GM12878 (cell line): ENCODE results near the gene NKG7. TPM values are rescaled to one million over a fixed set of nuclear protein-coding genes. Genes with fewer than 3 reads are reported as not detected.
A peak's percentile ranks its signal among the peaks of the same experiment; 100 is the strongest.

Experiments
- BHLHE40 ChIP-seq, 2 experiments: fragments of 450-650 bp in 1 of 2; IDR thresholded peaks; 2 replicates each; pipeline ENCODE4 v1.6.1; 2011 to 2017; ENCODE audit warnings: low read depth in 2 of 2, borderline replicate concordance in 1 of 2, improper control_type of control experiment in 1 of 2, low read length in 1 of 2, mild to moderate bottlenecking in 1 of 2
- CBX5 ChIP-seq: sonication (generic); IDR thresholded peaks from 2 replicates; pipeline ENCODE4 v1.6.1; 2016; ENCODE audit warnings: low read depth, moderate library complexity, mild to moderate bottlenecking, inconsistent platforms
- ESRRA ChIP-seq: IDR thresholded peaks from 2 replicates; pipeline ENCODE4 v1.6.1; 2012; ENCODE audit warnings: mild to moderate bottlenecking, low read length, improper control_type of control experiment
- EZH2 ChIP-seq: IDR thresholded peaks from 2 replicates; pipeline ENCODE4 v1.6.1; 2012; ENCODE audit warnings: low read depth, mild to moderate bottlenecking, control low read depth, inconsistent platforms, low read length, borderline replicate concordance; ENCODE audit not compliant: control insufficient read depth
- FOXK2 ChIP-seq: fragments of 450-650 bp; IDR thresholded peaks from 2 replicates; pipeline ENCODE4 v1.6.1; 2017; ENCODE audit warnings: mild to moderate bottlenecking, moderate library complexity
- GABPA ChIP-seq: IDR thresholded peaks from 2 replicates; pipeline ENCODE4 v1.6.1; 2014; ENCODE audit warnings: antibody characterized with exemption, low read depth, mild to moderate bottlenecking, inconsistent platforms
- GATAD2B ChIP-seq: fragments of 450-650 bp; conservative IDR thresholded peaks from 2 replicates; pipeline ENCODE4 v1.6.1; 2017; ENCODE audit warnings: low read depth, mild to moderate bottlenecking, moderate library complexity
- HDGF ChIP-seq: fragments of 450-650 bp; IDR thresholded peaks from 2 replicates; pipeline ENCODE4 v1.6.1; 2016; ENCODE audit warnings: antibody characterized with exemption
- HSF1 ChIP-seq: fragments of 150-350 bp; IDR thresholded peaks from 2 replicates; pipeline ENCODE4 v1.6.1; 2014; ENCODE audit warnings: mild to moderate bottlenecking, low read depth, low read length
- KDM1A ChIP-seq: fragments of 200-600 bp; sonication (generic); IDR thresholded peaks from 2 replicates; pipeline ENCODE4 v1.6.1; 2016; ENCODE audit warnings: borderline replicate concordance
- MEF2A ChIP-seq: IDR thresholded peaks from 2 replicates; pipeline ENCODE4 v1.6.1; 2011; ENCODE audit warnings: low read depth, mild to moderate bottlenecking, low read length, moderate library complexity; ENCODE audit not compliant: insufficient read depth
- MTA3 ChIP-seq: IDR thresholded peaks from 2 replicates; pipeline ENCODE4 v1.6.1; 2012; ENCODE audit warnings: low read length, inconsistent platforms, borderline replicate concordance
- NFIC ChIP-seq: IDR thresholded peaks from 2 replicates; pipeline ENCODE4 v1.6.1; 2012; ENCODE audit warnings: low read depth, mild to moderate bottlenecking, inconsistent platforms, low read length, moderate library complexity
- POLR2A ChIP-seq: IDR thresholded peaks from 2 replicates; pipeline ENCODE4 v1.6.1; 2011; ENCODE audit warnings: low read depth, mild to moderate bottlenecking, low read length
- RBBP5 ChIP-seq: fragments of 200-600 bp; sonication (generic); conservative IDR thresholded peaks from 2 replicates; pipeline ENCODE4 v1.6.1; 2016
- SIN3A ChIP-seq: IDR thresholded peaks from 2 replicates; pipeline ENCODE4 v1.6.1; 2012; ENCODE audit warnings: low read depth, low read length, improper control_type of control experiment
- SREBF1 ChIP-seq: IDR thresholded peaks from 2 replicates; pipeline ENCODE4 v1.6.1; 2012; ENCODE audit warnings: mild to moderate bottlenecking, low read length
- TCF3 ChIP-seq: IDR thresholded peaks from 2 replicates; pipeline ENCODE4 v1.6.1; 2012; ENCODE audit warnings: low read depth, mild to moderate bottlenecking, low read length, borderline replicate concordance; ENCODE audit not compliant: insufficient read depth
- ZBED1 ChIP-seq: IDR thresholded peaks from 2 replicates; pipeline ENCODE4 v1.6.1; 2016; ENCODE audit warnings: borderline replicate concordance
- ZNF384 ChIP-seq: IDR thresholded peaks from 2 replicates; pipeline ENCODE4 v1.6.1; 2012; ENCODE audit warnings: low read depth, mild to moderate bottlenecking, low read length, improper control_type of control experiment, borderline replicate concordance
- ZNF592 ChIP-seq: fragments of 450-650 bp; IDR thresholded peaks from 2 replicates; pipeline ENCODE4 v1.6.1; 2017; ENCODE audit warnings: mild to moderate bottlenecking, moderate library complexity
- polyA plus RNA-seq, 11 experiments: library from polyadenylated mRNA; depleted of rRNA in 4 of 11; unstranded in 6 of 11; stranded (reverse) in 5 of 11; fragments of >200 nt; fragmentation: Nextera tagmentation in 4 of 11; fragmentation: Illumina TruSeq in 1 of 11; extraction: Ambion mirVana in 4 of 11; extraction: Trizol in 1 of 11; gene quantifications; 1 replicate in 1 of 11; 2 replicates in 10 of 11; pipeline versions ENCODE4 v1.2.1 to v1.2.3, GENCODE V29; 2011 to 2016; ENCODE audit warnings: inconsistent platforms in 2 of 11, missing spikeins in 2 of 11, low read depth in 1 of 11
- total RNA-seq, 4 experiments: library from RNA; depleted of rRNA in 3 of 4; stranded (reverse); fragments of >200 nt in 3 of 4; fragmentation: Illumina TruSeq in 1 of 4; extraction: Trizol in 1 of 4; gene quantifications; 2 replicates each; pipeline versions ENCODE4 v1.2.1 to v1.2.3, GENCODE V29; 2013 to 2021
- TF ChIP-seq, protein P1 (sequence below): IDR thresholded peaks from 2 replicates; pipeline ENCODE4 v1.6.1; 2012; ENCODE audit warnings: mild to moderate bottlenecking, low read depth, low read length

NKG7 gene
- total and polyA plus RNA-seq, 10 of the 15 experiments (the other 5 are each of a cell fraction or from before 2014, with no cell fraction given): 10.0 to 48.7 (median 22.3) TPM

DNA sequence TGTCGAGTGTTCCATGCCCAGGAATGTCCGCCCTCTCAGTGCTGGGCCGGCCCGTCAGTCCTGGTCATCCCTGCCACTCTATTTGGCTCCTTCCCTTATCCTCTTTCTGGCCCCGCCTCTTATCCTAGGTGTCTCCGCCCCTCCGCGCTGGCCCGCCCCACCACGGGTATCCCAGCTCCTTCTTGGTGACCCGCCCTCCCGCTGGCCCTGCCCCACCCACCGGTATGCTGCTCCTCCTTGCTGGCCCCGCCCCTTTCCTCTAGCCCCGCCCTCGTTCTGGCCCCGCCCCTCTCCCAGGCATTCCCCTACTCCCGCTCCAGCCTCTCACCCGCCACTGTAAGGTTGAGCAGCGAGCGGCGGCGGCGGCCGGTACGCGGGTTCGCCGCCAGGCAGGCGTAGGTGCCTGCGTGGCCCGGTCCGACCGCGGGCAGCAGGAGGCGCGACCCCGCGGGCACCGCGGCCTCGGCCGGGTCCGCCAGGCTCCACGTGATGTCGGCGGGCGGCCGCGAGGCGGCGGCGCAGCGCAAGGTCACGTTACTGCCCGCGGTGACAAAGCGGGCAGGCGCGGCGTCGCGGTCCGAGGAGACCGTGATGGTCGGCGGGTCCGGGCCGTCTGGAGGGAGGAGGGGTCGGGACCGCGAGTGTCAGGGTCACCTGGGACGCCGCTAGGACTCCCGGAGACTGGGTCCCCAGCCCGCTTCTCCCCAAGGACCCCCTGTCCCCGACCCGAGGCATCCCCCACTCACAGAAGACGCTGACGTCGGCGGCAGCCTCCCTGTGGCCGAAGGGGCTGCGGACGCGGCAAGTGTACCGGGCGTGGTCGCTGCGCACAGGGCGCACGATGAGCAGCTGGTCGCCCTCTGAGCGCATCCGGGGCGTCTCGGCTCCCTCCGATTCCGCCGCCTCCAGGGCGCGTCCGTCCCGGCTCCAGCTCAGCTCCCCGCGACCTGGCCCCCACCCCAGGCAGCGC is 32.5 kb downstream of the NKG7 start (continued):
- TF ChIP-seq SIN3A (no peak), HDGF (peak; percentile 63; the same call in 1 of the 2 replicates), EZH2 (no peak), SREBF1 (no peak), ESRRA (no peak), FOXK2 (no peak), CBX5 (no peak), MEF2A (no peak), TCF3 (no peak), MTA3 (no peak), ZNF384 (no peak), GATAD2B (peak; percentile 93), NFIC (no peak), ZNF592 (0 out of 2 replicates have a peak, but pooled peaks have one; percentile 63), POLR2A (peak; percentile 52), GABPA (no peak), KDM1A (no peak), ZBED1 (no peak), HSF1 (no peak), RBBP5 (no peak), BHLHE40 (IDR thresholded peaks at IDR 0.05; ENCODE audit: borderline replicate concordance in 1 of 2, low read depth in 2 of 2, low read length in 1 of 2) (peak; percentile 86 to 97; a peak in 3 of 4 replicates)
- TF ChIP-seq, protein P1, sequence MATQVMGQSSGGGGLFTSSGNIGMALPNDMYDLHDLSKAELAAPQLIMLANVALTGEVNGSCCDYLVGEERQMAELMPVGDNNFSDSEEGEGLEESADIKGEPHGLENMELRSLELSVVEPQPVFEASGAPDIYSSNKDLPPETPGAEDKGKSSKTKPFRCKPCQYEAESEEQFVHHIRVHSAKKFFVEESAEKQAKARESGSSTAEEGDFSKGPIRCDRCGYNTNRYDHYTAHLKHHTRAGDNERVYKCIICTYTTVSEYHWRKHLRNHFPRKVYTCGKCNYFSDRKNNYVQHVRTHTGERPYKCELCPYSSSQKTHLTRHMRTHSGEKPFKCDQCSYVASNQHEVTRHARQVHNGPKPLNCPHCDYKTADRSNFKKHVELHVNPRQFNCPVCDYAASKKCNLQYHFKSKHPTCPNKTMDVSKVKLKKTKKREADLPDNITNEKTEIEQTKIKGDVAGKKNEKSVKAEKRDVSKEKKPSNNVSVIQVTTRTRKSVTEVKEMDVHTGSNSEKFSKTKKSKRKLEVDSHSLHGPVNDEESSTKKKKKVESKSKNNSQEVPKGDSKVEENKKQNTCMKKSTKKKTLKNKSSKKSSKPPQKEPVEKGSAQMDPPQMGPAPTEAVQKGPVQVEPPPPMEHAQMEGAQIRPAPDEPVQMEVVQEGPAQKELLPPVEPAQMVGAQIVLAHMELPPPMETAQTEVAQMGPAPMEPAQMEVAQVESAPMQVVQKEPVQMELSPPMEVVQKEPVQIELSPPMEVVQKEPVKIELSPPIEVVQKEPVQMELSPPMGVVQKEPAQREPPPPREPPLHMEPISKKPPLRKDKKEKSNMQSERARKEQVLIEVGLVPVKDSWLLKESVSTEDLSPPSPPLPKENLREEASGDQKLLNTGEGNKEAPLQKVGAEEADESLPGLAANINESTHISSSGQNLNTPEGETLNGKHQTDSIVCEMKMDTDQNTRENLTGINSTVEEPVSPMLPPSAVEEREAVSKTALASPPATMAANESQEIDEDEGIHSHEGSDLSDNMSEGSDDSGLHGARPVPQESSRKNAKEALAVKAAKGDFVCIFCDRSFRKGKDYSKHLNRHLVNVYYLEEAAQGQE: no peak
